NCI-H345 treated with DMSO at 0.1 percent for 48 hours (cell line): Measurements from ENCODE around the gene SRSF1.
"Not testable (repeated sequence)": the region's sequence is repeated elsewhere in the genome, so short reads cannot be mapped to it uniquely, and the experiment has no call there.

Experiments
- DNase-seq: peaks from one replicate; lab custom pipeline; 2025; ENCODE audit not compliant: unreplicated experiment; lab: John Stamatoyannopoulos, UW

Gene SRSF1

DNA sequence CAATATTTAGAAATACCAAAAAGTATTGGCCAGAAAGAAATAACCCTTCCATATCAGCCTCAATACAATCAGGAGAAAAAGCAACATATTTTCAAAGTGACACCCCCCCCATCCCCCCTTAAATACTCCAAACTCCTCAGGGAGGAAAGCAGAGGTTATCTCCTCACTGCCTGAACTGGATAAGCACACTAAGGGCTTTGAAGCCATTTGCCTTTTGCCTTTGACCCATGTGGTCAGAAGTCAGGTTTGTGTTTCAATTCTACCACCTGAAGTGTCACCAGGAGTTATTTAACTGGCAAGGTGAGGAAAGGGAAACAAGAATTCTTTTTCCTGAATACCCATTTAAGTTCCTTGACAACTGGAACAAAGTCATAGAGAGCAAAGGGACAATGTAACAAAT is 15.5 kb downstream of the SRSF1 start:
- DNase-seq = no peak

DNA sequence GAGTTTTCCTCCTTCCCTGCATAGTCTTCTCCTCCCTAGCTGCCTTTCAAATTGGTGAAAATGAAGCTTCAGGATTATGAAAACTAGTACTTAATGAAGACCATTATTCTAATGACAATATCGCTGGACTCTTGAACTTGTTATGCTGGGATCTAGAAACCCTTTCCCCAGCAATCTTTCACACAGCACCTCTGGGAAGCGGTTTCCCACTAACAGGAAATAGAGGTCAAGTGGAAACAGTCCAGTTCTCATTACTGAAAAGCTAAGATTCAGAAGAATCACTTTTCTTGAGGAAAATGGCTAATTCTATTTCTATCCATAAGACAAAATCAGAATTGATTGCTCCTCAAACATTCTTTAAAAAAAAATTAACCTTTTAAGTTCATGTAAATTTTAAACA is 17.0 kb downstream of the SRSF1 start:
- DNase-seq = no peak

DNA sequence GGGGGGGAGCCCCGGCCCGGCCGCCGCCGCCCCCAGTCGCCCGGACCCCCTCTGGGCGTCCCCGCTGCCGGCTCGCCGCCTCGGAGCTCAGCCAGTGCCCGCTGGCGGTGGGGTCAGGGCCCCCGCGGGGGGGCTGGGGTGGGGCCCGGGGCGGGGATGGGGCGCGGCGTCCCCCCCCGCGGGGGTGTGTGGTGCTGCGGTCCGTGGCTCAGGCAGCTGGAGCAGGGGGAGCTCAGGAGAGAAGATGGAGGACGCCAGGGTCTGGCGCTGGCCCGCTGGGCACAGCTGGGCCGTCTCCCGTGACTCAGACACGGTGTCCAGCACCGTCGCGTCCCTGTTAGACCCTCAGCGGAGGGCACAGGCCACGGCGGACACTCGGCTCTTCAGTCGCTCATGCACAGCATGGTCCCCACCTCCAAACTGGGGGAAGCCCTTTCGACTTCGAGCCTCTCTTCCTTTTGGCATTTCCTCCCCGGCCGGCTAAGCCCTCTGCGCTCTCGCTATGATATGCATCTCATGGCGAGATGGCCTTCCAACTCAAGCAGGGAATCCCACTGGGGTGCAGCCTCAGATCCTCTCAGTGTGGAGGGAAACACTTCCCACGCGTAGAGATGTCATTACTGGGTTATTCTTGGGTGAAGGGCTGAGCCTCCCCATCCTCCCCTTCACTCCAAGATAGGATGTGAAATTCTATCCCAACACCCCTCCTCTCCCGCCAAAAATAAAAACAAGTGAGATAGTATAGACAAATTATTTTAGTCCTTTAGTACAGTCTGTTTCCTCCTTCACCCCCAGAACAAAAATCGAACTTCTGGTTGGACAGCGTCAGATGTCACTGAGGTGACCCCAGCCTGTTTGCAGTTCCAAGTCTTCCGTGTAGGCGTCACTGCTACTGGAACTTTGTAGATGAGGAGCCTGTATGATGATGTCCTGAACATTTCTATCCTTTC is 18.5 kb downstream of the SRSF1 start:
- DNase-seq = peak; percentile 37

DNA sequence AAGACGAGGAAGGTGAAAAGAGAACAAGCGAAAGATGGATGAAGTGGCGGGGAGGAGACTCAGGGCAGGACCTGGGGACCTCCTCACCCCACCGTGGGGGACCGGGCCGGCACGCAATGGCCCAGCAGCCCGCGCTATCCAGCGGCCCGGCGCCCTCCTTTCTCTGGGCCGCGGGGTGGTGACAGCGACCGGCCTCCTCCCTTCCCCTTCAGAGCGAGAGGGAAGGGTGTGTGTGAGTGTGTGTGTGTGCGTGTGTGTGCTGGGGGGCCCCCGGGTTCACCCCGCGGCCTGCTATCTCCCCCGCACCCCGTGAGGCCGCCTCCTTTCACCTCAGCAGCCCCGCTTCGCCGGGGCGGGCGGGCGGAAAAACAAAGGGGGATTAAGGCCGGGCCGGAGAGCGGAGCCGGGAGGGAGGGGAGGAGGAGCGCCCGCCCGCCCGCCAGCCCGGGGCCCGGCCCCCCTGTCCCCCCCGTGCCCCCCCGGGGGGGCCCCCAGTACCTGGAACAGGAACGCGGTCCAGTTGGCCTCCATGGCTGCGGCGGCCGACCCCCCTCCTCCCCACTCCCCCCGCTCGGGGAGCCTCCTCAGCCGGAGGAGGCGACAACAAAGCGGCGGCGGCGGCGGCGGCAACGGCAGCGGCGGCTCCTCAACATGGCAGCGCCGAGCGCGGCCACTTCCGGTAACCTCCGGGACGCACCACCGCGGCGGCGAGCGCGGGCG is 19.3 kb downstream of the SRSF1 start, which contains the start of gene VEZF1:
Gene VEZF1, minus strand, starts transcription at position 674 of the 720 bp plus-strand sequence. Its CDS starts 143 bp downstream, at position 531.
- peak; percentile 53 for DNase-seq

DNA sequence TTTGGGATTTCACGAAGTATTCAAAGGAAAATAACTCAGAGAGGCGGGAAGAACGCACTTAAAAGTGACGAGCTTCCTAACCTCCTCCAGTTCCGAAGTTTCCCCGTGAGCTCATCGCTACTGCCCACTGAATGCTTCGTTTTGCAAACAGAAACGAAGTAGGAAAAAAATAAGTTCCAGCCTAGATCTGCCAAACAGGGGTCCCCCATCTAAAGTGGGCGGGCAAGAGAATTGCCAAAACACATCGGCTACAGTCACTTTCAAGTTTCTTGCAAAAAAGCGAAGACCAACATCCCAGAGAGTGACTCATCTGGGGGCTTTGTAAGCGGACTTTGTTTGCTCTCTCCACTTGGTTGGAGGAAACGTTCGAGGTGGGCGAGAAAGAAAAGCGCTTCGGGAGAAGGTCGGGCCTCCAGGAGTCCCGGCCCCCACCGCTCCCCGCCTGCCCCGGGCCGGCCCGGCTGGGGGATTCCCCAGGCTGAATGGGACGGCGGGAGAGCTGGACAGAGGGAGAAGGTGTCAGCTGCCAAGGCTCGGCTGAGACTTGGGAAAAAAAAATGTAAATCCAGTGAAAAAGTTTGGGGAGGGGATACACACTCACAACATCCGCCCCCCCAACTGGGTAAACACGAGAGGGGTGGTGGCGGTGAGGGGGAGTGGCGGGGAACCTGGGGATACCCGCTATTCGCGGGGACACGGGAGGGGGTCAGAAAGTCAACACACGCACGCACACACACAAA is 20.0 kb downstream of the SRSF1 start:
- peak; percentile 8 for DNase-seq

DNA sequence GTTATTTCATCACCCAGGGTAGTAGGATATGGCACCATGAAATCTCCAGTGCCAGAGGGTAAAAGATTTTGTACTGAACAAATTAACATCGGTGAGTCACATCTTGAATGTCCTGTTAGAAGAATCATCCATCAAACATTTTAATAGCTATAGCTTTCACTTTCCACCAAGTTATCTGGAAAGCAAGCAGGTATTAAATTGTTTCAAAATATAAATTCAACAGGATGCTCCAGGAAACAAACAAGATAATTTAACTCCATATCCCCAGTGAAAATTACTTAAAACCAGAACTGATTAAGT is 21.4 kb downstream of the SRSF1 start:
- no peak for DNase-seq

DNA sequence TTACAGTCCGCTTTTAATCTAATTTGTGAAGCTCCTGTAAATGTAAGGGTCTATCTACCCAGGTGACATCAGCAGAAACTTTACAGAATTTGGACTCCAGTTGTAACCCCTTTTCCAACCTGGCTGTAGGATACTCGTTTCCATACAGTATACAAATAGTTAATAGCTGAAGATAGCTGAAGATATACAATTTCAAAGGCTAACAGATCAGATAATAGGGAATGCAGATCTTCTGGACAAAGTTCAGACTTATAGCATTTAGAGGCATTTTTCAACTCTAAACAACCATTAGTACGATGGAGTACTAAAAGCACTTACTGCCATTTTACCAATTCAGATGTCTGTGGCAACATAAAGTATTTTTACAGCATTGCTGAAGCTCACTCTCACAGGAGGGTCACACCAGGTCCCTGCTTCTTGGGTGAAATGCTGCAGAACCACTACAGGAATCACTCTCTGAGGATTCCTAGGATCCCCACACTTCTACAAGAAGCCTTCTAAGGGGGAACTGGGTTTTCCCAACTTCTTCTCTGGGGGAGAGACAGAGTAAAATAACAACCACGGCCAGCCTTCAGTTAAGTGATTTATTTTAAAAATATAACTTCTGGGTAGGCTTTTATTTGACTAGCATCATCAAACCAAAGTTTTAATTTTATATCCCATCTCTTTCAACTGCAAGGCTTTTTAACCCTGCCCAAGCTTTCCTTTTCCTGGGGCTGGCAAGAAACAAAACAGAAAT is 21.9 kb downstream of the SRSF1 start:
- DNase-seq = no peak

DNA sequence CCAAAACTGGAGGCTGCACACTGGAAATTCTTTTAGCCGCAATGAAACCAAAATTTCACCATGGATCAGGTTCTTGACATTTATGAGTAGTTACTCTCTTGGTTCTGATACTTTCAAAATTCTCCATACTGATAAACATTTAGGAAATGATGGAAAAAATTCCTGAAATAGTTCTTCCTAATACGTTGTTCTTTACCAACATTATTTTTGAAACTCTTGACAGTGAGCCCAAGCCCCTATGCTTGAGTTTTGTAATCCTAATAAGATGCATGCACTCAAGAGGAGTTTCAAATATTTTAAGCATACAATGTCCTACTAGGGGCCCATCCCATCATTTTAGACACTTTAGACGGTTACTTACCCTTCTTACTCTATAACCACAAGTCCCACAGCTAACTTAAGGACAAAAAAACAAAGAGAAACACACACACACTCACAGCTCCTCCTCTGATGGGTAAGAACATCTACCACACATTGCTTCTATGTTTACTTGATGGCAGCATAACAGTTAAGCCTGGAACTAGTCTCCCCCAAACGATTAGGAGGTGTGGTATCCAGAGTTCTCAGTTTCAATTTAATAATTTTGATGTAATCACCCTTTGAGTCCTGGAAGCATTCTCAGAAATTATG is 22.7 kb downstream of the SRSF1 start:
- no peak for DNase-seq

DNA sequence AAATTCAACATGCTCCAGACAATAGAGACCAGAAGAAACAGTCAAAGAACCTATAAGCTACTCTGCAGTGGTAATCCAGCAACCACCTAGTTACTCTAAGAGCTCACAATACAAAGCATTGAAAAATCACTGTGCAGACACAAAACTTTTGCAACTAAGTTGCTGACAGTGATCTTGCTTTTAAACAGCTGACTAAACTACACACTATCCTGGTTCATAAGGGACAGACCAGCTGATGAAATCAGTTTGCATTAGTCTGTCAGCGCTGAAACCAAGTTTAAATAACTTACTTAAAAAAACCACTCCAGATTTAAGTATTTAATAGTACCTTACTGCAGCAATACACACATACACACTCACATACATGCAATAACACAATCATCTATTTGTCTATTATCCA is 23.6 kb downstream of the SRSF1 start:
- no peak for DNase-seq

DNA sequence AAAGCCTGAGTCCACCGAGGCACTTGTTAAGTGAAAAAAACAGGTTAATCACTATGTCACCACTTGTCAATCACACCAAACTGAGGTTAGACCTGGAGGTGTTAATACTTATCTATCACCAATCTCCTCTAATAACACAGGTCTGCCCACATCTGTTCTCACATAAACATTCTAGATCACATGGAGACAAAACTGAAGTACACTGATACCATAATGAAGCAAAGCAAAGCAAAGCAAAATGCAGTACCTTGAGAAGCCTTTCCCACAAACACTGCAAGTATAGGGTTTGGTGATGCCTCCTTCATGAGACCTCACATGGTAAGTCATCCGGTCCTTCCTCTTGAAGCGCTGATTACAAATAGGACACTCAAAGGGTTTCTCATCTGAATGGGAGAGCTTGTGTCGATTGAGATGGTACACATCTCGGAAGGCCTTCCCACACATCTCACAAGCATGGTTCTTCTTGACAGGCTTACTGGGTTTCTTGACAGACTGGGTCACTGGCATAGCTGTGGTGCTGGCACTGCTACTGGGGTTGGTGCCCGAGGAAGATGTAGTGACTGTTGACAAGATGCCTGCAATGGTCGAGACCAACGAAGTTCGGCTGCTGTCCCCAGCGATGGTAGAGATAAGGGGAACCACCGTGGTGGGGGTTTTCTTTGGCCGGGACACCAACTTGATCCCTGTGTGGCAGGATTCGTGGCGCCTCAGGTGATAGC is 24.4 kb downstream of the SRSF1 start:
- DNase-seq = no peak

DNA sequence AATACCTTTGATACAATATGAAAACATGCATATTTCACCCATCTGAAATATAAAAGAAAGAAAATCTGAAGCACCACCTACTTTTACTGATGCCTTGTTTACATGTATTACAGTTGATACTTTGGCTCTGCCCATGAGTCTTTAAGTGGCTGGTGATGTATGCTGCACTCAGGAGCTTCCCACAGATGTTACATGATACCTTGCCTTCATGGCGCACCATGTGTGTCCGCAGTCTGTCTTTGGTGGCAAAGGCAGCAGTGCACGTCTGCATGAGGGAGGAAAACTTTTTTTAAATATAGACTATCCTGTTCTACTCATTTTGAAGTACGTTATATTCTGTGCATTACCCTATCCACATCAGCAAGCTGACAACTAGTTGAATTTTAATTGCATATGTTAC is 26.5 kb downstream of the SRSF1 start:
- DNase-seq = no peak

DNA sequence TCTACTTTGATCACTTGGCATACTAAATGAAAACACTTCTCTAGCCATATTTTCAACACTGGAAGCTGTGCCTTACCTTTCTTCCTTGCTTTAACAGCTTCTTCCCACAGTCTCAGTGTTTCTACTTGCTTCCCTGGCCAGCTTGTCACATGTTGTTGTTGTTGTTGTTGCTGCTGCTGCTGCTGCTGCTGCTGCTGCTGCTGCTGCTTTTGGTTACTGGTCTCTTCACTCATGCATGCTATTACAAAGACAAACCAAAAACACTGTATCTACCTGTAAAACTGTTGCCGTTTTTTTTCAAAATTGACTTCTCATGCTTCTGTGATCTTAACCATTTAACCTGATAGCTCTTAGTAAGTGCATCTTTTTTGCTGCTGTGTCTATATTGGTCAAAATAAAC is 28.0 kb downstream of the SRSF1 start:
- DNase-seq = no peak

DNA sequence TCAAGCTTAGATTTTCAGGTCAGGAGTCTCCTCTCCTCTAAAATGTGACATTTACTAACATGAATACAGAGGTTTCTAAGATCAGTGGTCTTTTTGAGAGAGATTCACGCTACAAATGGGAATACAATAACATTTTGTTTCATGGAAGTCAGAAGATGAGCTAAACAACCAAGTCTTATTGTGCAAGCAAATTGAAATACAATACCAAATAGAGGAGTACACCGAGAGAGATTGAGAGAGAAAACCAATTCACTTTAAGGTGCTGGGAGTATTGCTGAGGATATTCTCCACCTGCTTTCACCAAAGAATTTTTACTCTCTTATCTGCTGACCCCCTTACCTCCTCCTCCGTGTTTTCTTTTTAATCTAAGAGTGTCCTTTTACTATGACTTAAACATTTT is 30.5 kb downstream of the SRSF1 start:
- no peak for DNase-seq

DNA sequence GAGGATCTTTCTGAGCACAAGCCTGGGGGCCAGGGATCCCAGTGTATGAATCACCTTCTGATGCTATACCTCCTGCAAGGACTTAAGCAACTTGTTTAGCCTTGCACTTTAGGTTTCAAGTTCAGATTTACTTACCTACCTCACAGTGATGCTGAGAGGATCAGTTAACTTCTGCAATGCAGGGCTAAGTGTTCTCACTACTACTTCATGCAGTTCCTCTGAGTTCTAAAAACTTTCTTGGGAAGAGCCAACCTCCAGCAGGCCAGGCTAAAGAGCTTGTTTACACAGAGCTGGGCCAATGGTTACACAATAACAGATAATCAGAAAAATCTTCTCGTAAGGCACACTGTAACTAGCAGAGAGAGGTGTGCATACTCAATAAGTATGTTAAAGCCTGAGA is 32.0 kb downstream of the SRSF1 start:
- no peak for DNase-seq

DNA sequence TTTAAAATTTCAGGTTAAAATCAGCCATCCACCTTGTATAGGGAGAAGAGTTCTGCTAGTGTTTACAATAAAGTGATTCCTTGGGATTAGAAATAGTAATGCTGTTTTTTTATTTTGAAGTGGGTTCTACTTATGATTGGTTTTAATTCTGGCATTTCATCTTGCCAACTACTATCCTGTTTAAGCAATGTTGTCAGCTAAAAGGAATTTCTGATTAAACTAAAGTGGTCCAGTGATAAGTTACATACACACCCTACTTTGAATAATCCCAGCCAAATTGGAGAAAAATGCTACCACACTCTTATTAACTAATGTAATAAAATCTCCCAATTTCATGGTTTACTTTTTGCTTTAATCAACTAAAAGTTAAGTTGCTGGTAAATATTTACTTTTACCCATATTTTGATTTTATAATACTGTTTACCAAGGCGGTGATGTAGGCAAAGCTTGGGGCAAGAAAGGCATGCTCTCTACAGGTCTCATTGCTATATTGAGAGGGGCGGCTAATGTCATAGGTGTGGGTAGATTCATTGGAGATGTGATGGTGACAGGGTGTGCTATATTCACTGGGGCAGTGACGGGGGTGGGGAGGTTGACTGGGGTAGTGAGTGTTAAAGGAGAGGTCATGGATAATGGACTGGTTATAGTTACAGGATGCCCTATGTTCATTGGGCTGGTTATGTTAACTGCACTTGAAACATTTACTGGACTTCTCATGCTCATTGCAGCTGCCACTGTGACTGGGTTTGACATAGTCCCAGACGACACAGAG is 32.8 kb downstream of the SRSF1 start:
- DNase-seq = not testable (repeated sequence)

DNA sequence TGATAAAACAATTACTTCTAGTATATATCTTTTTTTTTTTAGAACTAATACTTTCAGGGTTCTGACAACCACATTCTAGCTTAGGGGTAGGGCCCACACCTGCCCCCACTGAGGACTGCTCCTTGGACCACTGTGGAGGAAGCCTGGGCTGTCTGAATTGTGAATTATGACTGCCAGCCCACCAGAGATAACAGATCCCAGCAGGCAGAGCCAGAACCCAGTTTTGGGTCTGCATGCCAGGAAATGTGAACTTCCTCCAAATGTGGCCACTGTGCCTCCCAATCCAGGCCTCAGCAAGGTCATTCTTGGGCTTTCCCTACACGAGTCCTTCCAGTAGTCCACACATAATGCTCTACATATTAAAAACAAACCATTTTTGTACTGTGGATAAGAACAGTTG is 34.9 kb downstream of the SRSF1 start:
- no peak for DNase-seq

DNA sequence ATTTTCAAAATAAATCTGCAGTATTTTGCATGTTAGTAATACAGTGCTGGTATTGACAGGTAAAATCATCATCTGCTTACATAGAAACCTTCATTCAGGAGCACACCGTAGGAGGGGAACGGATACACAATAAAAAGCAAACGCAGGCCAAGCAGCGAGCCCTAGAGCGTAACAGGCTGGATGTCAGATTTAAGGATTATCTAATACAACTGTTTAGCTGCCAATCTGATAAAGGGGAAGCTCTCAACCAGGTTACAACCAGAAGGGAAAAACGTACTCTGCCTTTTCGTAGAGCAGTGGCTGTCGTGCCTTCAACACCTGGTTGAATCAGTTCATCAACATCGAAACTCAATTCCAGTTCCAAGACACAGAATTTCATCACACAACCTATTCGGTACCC is 35.5 kb downstream of the SRSF1 start:
- DNase-seq = peak; percentile 5

DNA sequence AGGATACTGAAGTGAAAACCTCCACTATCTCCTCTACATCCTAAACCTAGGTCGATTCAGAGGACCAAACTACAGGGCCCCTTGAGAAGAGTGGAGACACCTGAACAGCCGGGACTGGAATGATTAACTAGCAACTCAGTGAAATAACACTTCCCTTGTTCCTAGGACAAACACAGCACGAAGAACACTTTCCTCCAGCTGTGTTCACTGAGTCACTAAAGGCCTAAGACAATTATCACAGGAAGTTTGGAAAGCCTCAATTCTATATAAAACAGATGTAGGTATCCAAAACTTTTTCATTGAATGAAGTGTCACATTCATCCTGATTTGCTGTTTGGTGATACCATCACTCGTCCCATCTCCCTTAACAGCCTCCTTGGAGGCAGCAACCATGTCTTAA is 36.3 kb downstream of the SRSF1 start:
- no peak for DNase-seq

DNA sequence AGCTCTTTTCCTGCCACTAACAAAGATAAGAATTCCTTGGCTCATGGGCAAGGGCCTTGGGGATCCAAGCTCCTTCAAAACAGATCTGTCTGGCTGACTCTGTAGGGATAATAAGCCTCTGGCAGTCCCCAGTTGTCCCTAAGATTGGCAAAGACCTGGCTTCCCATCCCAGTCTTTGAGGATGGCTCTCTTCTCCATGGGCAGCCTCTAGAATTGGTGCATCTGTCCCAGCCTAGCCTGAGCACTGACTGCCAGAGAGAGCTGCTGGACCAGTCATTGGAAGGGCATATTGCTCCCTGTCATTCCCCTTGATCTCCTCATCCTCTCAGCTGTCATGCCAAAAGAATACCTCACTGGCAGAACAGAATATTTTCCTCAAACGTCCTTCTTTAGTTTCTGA is 38.6 kb downstream of the SRSF1 start:
- no peak for DNase-seq
